ENCODE data around the gene TMEM266.

Gene TMEM266

DNA sequence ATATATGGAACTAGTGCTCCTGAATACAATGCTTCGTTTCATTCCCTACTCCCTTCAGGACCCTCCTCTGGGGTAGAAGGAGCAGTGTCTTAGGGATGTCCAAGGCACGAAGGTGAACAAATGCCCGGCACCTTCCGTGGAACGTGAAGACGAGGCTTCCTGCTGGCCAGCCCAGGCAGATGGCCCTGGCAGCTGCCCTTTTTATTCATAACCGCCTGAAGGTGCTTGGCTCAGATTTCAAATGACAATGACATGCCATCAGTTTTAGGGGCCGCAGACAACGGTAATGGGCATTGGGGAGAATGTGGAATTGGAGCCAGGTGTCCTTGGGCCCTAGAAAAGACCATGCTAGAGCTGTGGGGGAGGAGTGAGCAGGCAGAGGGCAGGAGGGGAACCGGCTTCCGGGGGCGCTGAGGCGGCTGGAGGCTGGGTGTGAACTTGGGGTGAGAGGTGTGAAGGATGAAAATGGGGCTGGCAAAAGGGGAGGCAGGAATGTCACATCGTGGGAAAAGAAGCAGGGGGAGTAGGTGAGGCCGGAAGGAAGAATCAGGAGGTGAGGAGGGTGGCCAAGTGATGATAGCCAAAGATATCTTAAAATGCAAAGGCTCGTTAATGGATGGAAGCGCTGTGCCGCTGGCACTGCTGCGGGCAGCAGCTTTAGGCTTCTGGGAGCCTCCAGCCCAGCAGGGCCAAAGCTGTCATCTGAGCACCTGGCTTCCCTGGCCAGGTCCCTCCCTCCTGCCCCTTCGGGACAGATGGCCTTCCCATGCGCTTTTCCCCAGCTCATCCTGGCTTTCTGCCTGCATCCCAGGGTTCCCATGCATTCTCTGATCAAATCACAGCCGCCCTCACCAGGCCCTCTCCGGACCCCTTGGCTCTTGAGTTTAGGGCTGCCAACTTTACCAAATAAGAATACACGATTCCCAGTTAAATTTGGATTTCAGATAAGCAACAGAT, 93.7 kb downstream of the TMEM266 start:
- Mint-ChIP-seq H3K36me3 (ENCODE audit: low read depth) (no peaks in the 10 kb centered on the region), H3K9me3 (no peaks in the 10 kb centered on the region), H3K27me3 (ENCODE audit: low read depth) (peaks cover 3% of the 10 kb centered on the region), H3K27ac (no peak overlapping the region), H3K4me3 (no peak overlapping the region), H3K4me1 (ENCODE audit: low read depth) (peaks cover 2% of the 10 kb centered on the region)
- DNase-seq (ENCODE audit: low spot score), result no peak

DNA sequence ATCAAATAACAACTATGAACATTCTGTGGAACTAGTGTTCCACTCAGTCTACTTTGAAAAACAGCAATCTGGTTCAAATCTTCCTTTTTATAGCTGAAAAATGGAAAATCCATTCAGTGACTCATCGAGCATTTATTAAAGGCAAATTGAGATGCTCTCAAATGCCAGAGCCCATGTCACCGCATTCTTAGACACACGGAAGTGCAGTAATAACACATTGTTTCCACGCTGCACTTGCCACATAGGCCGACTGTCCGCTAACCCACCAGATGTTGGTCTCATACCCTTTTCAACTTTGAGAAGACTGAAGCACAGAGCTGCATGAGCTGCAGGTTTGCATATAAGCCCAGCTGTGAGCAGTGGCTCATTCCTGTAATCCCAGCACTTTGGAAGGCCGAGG, 95.9 kb downstream of the TMEM266 start:
- Mint-ChIP-seq H3K4me1 (ENCODE audit: low read depth) (peaks cover 2% of the 10 kb centered on the region), H3K4me3 (no peak overlapping the region), H3K27ac (no peak overlapping the region), H3K9me3 (no peaks in the 10 kb centered on the region), H3K27me3 (ENCODE audit: low read depth) (no peaks in the 10 kb centered on the region), H3K36me3 (ENCODE audit: low read depth) (no peaks in the 10 kb centered on the region)
- DNase-seq (ENCODE audit: low spot score), result no peak

DNA sequence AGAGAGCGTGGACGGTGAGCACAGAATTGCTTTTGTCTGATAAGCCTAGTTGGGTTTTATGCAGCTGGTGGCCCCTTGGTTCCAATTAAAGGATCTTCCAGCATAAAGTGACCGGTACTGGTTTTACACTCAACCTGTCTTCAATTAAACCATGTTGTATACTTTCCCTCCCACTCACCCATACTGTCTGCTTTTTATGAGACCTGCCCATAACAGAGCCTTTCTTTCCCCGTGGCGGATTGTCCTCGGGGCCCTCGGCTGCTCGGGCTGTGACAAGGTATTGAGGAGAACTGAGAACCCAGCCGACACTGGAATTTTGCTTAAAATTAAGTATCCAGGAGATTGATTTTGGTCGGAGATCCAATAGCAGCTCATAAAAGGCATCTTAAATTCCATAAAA, 98.4 kb downstream of the TMEM266 start:
- Mint-ChIP-seq H3K27me3 (ENCODE audit: low read depth) (no peaks in the 10 kb centered on the region), H3K9me3 (no peaks in the 10 kb centered on the region), H3K4me1 (ENCODE audit: low read depth) (no peaks in the 10 kb centered on the region), H3K27ac (no peak overlapping the region), H3K4me3 (no peak overlapping the region), H3K36me3 (ENCODE audit: low read depth) (no peaks in the 10 kb centered on the region)
- DNase-seq (ENCODE audit: low spot score), result no peak

DNA sequence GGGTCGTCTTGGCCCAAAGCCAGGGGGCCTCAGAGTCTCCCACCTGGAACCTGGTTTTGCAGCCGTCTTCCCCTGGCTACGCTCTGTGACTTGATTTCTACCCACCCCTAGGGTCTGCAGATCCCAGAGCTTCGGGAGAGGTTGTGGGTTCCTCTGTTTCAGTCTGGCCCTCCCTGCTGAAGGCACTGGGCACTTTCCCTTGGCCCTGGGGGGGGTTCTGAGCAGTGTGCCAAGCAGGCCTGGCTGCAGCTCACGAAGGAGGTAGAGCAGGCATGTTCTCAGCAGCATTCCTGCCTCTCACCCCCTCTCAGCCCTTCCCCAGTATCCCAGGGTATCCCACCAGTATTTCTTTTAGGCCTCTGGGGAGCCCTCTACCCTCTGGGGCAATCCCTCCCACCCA, 99.0 kb downstream of the TMEM266 start:
- H3K36me3 Mint-ChIP-seq (ENCODE audit: low read depth), result no peaks in the 10 kb centered on the region
- H3K27ac Mint-ChIP-seq, result no peak overlapping the region
- H3K27me3 Mint-ChIP-seq (ENCODE audit: low read depth), result no peaks in the 10 kb centered on the region
- no peak for DNase-seq (ENCODE audit: low spot score)
- no peaks in the 10 kb centered on the region for H3K9me3 Mint-ChIP-seq
- no peaks in the 10 kb centered on the region for H3K4me1 Mint-ChIP-seq (ENCODE audit: low read depth)
- H3K4me3 Mint-ChIP-seq, result no peak overlapping the region

DNA sequence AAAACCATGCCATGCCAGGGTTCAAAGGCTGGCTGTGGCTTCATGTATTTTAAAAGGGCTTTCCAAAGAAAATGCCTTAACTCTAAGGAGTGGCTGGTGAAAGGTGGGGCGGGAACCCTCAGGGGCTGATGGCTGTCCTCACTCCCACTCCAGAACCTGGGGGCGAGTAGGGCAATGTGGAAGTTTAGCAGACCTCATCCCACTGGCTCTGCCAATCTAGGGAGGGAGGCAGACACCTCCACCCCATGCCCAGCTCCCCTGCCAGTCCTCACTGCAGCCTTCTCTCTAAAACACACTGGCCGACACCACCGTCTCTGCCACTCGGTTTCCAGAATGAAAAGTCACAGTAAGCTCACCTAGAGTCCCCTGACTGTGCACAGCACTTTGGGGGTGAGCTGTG, 99.5 kb downstream of the TMEM266 start:
- H3K27ac Mint-ChIP-seq, result no peak overlapping the region
- no peaks in the 10 kb centered on the region for H3K36me3 Mint-ChIP-seq (ENCODE audit: low read depth)
- H3K4me3 Mint-ChIP-seq, result no peak overlapping the region
- H3K4me1 Mint-ChIP-seq (ENCODE audit: low read depth), result no peaks in the 10 kb centered on the region
- no peaks in the 10 kb centered on the region for H3K9me3 Mint-ChIP-seq
- no peak for DNase-seq (ENCODE audit: low spot score)
- H3K27me3 Mint-ChIP-seq (ENCODE audit: low read depth), result no peaks in the 10 kb centered on the region

DNA sequence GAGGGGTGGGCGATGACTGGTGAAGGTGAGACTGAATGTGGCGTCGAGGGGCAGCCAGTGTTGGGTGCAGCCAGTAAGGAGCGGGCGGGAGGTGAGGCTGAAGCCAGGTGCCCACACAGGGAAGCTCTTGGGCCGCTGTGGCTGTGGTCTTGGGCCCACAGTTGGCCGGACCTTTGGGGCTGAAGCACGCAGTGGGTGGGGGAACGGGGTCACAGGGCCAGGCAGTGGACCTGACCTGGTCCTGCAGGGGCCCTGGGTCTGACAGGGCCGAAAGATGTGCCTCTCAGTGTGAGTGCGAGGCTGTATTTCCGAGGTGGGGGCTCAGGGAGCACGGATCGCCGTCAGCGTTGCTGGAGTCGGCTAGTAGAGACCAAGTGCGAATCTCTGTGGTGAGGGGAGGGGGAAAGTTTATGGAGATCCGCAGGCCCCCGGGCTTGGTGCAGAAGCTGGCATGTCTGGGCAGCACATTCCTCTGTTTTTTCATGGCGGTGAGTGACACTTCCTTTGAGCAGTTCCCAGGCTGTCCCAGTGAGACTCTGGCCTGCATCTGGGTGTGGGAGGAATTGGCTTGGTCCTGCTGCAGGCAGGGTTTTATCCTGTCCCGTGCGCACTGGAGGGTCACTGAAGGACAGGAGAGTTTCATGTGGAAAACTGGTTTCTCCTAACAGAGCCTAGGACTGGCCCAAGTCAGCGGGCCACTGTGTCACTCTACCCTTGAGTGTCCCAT, 100.8 kb downstream of the TMEM266 start:
- Mint-ChIP-seq H3K4me1 (ENCODE audit: low read depth) (no peaks in the 10 kb centered on the region), H3K36me3 (ENCODE audit: low read depth) (no peaks in the 10 kb centered on the region), H3K4me3 (no peak overlapping the region), H3K9me3 (no peaks in the 10 kb centered on the region), H3K27ac (no peak overlapping the region), H3K27me3 (ENCODE audit: low read depth) (no peaks in the 10 kb centered on the region)
- DNase-seq (ENCODE audit: low spot score), result no peak

DNA sequence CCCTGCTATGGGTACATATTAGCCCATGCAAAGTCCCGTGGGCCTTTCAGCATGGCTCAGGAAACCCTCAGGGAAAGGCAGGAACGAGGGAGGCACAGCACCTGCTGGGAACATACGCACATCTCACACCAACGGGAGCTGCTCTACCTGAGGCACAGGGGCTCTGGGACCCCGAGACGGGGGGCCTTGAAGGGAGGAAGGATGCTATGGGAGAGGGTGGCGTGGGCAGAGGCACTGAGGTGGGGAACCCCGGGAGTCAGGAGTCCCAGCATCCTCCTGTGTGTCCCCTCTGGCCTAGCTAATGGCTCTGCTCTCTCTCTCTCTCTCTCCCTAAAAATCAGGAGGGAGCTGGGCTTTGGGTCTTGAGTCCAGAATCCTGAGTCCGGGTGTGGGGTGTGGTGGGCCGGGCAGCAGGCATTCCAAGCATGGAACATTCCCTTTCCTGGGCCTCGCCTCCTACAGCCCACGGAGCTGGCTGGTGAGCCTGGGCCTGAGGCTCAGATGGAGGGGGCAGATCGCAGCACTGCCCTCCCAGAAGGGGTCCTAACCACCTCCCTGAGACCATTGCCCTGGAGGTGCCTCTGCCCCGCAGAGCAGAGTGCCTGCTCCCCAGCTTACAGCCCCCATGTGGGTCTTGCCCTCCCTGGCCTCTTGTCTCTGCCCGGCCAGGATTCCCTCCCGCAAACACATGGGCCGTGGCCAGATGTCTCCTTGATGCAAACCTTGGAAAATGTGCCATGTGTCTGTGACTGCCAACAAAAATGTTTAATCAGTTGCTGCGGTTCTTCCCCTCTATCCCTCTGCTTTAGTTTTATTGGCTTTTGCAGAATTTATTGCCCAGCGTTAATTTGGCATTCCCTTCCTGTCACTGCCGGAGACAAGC, 101.6 kb downstream of the TMEM266 start:
- H3K27ac Mint-ChIP-seq, result no peak overlapping the region

DNA sequence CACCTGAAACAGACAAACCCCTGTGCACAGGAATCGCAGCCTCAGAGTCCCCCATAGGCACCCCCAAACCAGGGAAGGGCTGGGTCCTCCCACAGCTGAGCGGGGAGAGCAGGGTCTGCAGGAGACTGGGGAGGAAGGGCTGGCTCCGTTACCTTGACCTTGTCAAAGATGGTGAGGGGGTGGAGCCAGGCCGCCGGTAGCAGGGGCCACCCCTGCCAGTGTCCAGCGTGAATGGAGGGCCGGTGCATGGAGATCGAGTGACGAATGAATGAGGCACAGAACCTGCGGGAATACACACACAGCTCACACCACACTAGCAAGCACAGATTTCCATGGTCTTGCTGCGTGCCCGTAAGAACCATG, 102.2 kb downstream of the TMEM266 start:
- Mint-ChIP-seq H3K4me1 (ENCODE audit: low read depth) (no peaks in the 10 kb centered on the region), H3K27me3 (ENCODE audit: low read depth) (no peaks in the 10 kb centered on the region), H3K36me3 (ENCODE audit: low read depth) (no peaks in the 10 kb centered on the region), H3K27ac (no peak overlapping the region), H3K9me3 (no peaks in the 10 kb centered on the region), H3K4me3 (no peak overlapping the region)
- DNase-seq (ENCODE audit: low spot score), result no peak

More for the DNA sequence above, 101.6 kb downstream of the TMEM266 start:
- Mint-ChIP-seq H3K36me3 (ENCODE audit: low read depth) (no peaks in the 10 kb centered on the region), H3K9me3 (no peaks in the 10 kb centered on the region), H3K4me3 (no peak overlapping the region), H3K27me3 (ENCODE audit: low read depth) (no peaks in the 10 kb centered on the region), H3K4me1 (ENCODE audit: low read depth) (no peaks in the 10 kb centered on the region)
- DNase-seq (ENCODE audit: low spot score), result no peak

DNA sequence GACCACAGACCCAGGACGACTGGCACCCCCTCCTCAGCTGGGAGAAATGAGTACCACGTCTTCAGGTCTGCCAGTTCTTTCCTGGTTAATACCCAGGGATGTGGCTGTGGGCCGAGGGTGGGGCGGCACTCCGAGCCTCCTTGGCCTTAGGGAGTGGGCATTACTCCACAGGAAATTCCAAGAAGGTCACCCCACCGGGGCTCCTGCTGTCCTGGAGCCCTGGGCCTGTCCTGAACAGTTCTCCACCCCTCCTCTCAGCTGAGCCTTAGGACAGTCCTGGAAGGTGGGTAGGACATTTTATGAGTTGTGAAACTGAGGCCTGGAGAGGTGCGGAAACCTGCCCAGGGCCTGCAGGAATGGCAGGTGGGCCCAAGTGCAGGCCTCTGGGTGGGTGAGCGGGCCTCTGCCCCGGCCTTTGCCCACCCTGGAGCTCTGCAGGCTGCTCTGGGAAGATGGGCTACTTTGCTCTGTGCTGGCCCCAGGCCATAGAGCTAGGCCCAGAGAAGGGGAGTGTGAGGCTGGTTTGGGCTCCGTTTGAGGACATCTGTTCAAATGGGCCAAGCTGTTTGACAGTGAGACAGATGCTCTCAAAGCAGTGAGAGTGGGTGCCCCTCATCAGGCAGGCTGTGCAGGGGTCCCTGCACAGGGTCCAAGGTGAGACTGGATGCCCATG, 103.1 kb downstream of the TMEM266 start:
- no peak for DNase-seq (ENCODE audit: low spot score)
- Mint-ChIP-seq H3K9me3 (no peaks in the 10 kb centered on the region), H3K27ac (no peak overlapping the region), H3K4me1 (ENCODE audit: low read depth) (no peaks in the 10 kb centered on the region), H3K36me3 (ENCODE audit: low read depth) (no peaks in the 10 kb centered on the region), H3K27me3 (ENCODE audit: low read depth) (no peaks in the 10 kb centered on the region), H3K4me3 (no peak overlapping the region)

DNA sequence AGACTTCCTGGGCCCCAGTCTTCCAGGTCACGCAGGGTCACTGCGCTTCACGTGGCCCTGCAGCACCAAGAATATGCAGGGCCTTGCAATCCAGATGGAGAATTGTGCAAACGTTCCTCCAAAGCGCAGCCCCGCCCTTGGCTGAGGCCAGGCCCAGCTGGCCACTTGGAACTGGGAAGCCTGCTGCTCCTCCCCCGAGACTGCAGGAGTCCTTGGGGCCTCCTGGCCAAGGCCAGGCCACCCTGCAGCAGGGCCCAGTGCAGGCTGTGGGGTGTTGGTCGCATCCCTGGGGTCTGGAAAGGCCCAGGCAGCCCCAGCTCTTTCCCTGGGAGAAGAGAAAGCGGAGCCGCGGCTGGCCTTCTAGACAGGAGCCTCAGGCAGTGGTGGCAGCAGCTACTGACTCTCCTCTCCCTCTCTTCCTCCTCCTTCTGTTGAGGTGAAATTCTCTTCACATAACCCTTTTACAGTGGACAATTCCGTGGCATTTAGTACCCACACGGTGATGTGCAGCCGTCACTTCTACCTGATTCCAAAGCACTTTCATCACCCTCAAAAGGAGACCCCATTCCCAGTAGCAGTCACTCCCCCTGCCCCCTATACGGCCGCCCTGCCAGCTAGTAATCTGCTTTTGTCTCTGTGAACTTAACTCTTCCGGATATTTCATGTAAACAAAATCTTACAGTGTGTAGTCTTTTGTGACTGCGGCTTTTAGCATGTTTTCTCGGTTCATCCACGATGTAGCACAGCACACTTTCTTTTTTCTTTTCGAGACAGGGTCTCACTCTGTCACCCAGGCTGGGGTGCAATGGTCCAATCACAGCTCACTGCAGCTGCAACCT, 103.9 kb downstream of the TMEM266 start:
- no peak overlapping the region for H3K27ac Mint-ChIP-seq
- DNase-seq (ENCODE audit: low spot score), result no peak
- H3K4me3 Mint-ChIP-seq, result no peak overlapping the region
- H3K27me3 Mint-ChIP-seq (ENCODE audit: low read depth), result no peaks in the 10 kb centered on the region
- H3K36me3 Mint-ChIP-seq (ENCODE audit: low read depth), result no peaks in the 10 kb centered on the region
- H3K9me3 Mint-ChIP-seq, result no peaks in the 10 kb centered on the region
- H3K4me1 Mint-ChIP-seq (ENCODE audit: low read depth), result no peaks in the 10 kb centered on the region

DNA sequence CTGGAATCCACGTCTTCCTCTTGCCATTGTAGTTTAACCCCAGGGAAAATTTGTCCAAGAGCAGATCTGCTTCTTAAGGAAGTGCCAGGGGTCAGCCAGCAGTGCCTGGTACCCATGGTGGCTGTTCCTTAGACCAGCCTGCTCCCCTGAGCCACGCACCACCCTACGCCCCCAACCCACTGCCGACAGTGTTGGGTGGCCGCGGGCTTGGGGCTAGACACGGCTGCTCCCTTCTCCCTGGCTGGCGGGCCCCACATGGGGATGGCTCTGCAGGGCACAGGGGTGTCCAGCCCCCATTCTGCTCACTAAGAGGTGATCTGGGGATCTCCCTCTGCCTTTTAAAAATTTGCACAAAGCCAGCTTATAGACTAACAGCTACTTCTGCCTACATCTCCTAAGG, 104.8 kb downstream of the TMEM266 start:
- no peak for DNase-seq (ENCODE audit: low spot score)
- Mint-ChIP-seq H3K4me1 (ENCODE audit: low read depth) (no peaks in the 10 kb centered on the region), H3K27ac (no peak overlapping the region), H3K4me3 (no peak overlapping the region), H3K27me3 (ENCODE audit: low read depth) (no peaks in the 10 kb centered on the region), H3K36me3 (ENCODE audit: low read depth) (no peaks in the 10 kb centered on the region), H3K9me3 (no peaks in the 10 kb centered on the region)

DNA sequence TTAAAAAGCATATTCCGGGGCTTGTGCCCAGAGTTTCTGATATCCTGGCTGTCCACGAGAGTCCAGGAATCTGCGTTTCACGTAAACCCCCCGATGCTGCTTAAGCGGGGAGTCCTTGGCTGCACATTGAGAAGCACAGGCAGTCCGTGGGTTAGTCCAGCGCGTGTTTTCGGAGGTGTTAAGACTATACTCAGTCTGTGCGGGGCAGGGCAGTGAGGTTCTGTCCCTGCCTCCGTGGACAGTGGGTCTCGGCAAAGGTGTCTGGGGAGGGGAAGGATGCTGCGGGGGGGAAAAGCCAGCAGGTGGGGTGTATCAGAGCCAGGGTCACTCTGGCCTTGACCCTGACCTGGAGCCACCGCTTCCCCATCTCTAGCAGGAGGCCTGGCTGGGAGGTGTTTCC, 106.2 kb downstream of the TMEM266 start:
- H3K27me3 Mint-ChIP-seq (ENCODE audit: low read depth), result no peaks in the 10 kb centered on the region
- H3K9me3 Mint-ChIP-seq, result no peaks in the 10 kb centered on the region
- no peaks in the 10 kb centered on the region for H3K4me1 Mint-ChIP-seq (ENCODE audit: low read depth)
- DNase-seq (ENCODE audit: low spot score), result no peak
- no peak overlapping the region for H3K4me3 Mint-ChIP-seq
- no peak overlapping the region for H3K27ac Mint-ChIP-seq
- H3K36me3 Mint-ChIP-seq (ENCODE audit: low read depth), result no peaks in the 10 kb centered on the region

Data from T-helper 2 cell treated with Interferon-gamma antibody and Interleukin-4, amounts not matched to agents 5 μg/mL and 100 μg/mL, for 36 hours (primary cell).